Measurements from ENCODE around the gene RAB1A. TPM values are rescaled to one million over a fixed set of nuclear protein-coding genes. Genes with fewer than 3 reads are reported as not detected.

The RAB1A gene
- total and polyA plus RNA-seq, 9 of the 15 experiments (the other 6 are each of a cell fraction or from before 2014, with no cell fraction given) = 43.8 to 163 (median 67.7) TPM

GRCh38 chr2:65073879-65074565 lies 55.9 kb downstream of the RAB1A start:
- TF ChIP-seq EGR1 (conservative IDR thresholded peaks at IDR 0.05) (no peak), ZNF77 (CRISPR knock-in tag; IDR thresholded peaks at IDR 0.05) (no peak), E2F8 (IDR thresholded peaks at IDR 0.05; ENCODE audit: low read depth, partially characterized antibody) (no peak), ZNF518B (CRISPR knock-in tag; IDR thresholded peaks at IDR 0.05) (no peak), SMARCE1 (IDR thresholded peaks at IDR 0.05) (no peak), PHF8 (IDR thresholded peaks at IDR 0.05; ENCODE audit: borderline replicate concordance, low read length) (no peak)
- 91% methylated on average over 12 of the region's 12 CpGs for WGBS (ENCODE audit: insufficient coverage, low coverage, missing lambda C conversion rate)
- Histone ChIP-seq H3K79me2 (ENCODE audit: control insufficient read depth, insufficient read depth, low read length) (no peaks in the 10 kb centered on the region), H3K4me3 (no peak overlapping the region), H3K4me2 (ENCODE audit: insufficient read depth, low read length) (no peak overlapping the region), H3K9me3 (replicated peaks; ENCODE audit: control insufficient read depth, insufficient read depth, low read depth, low read length) (no peaks in the 10 kb centered on the region), H3K9ac (ENCODE audit: insufficient read depth in 1 of 2, low read depth in 2 of 2, low read length in 2 of 2) (no peak overlapping the region), H3K27me3 (ENCODE audit: control insufficient read depth in 2 of 2, insufficient read depth in 2 of 2, low read length in 2 of 2) (no peaks in the 10 kb centered on the region), H3K4me1 (replicated peaks in 1 of 2; ENCODE audit: control insufficient read depth in 2 of 2, insufficient read depth in 2 of 2, low read length in 2 of 2) (peaks cover 11 to 15% of the 10 kb centered on the region in 2 experiments; a peak in 4 of 5 replicates), H4K20me1 (replicated peaks; ENCODE audit: control insufficient read depth, insufficient read depth, low read length) (0 out of 2 replicates have a peak, but pooled peaks cover 8% of the 10 kb centered on the region), H3K27ac (ENCODE audit: extremely low read depth, low read depth, low read length) (no peak overlapping the region), H2AFZ (ENCODE audit: low read depth, low read length) (no peak overlapping the region), H3K9me1 (ENCODE audit: control insufficient read depth, insufficient read depth, low read length) (peaks cover 4% of the 10 kb centered on the region), H3K36me3 (ENCODE audit: control insufficient read depth, insufficient read depth, low read length) (peaks cover 79% of the 10 kb centered on the region)
- intact Hi-C loops (cut with micrococcal nuclease) = no loop called here
- no TSS peak for BruUV-seq (replicated peaks)
- no peak for FAIRE-seq
- ATAC-seq = no peak
- in situ Hi-C loops (cut with MboI) = loop anchor here (5.0 kb wide), 1 partner anchor 113 kb away; no protein-coding TSS in a partner anchor
- no peak for DNase-seq (ENCODE audit: extremely low read depth in 1 of 4, low spot score in 3 of 4)
- ChIA-PET POLR2A (interaction anchor here (0.6 to 3.0 kb wide), 6 partner anchors 9 to 156 kb away, joined by 3 to 17 read pairs (median 3); no protein-coding TSS in a partner anchor), CTCF (ENCODE audit: low intra/inter-chr PET ratio) (no interaction called here)

All from K562 (cell line).